Type B pancreatic cell (in vitro differentiated cells): ENCODE data around the gene DAZL. TPM values are rescaled to one million over a fixed set of nuclear protein-coding genes. Genes with fewer than 3 reads are reported as not detected.

Experiments used
- DNase-seq: peaks from one replicate; pipeline ENCODE4 v3.0.0; 2021; ENCODE audit warnings: mixed read lengths; ENCODE audit not compliant: unreplicated experiment; ENCODE audit errors: extremely low spot score
- H3K27ac Mint-ChIP-seq: 2 replicates; pipeline ENCODE4 v1.8.0; 2021; ENCODE audit warnings: mild to moderate bottlenecking, mixed read lengths
- H3K27me3 Mint-ChIP-seq: 2 replicates; pipeline ENCODE4 v1.8.0; 2021; ENCODE audit warnings: mixed read lengths
- H3K36me3 Mint-ChIP-seq: 2 replicates; pipeline ENCODE4 v1.8.0; 2021; ENCODE audit warnings: mixed read lengths
- H3K4me1 Mint-ChIP-seq: one replicate; pipeline ENCODE4 v1.8.0; 2021; ENCODE audit warnings: mixed read lengths; ENCODE audit not compliant: unreplicated experiment
- H3K4me3 Mint-ChIP-seq: 2 replicates; pipeline ENCODE4 v1.8.0; 2021; ENCODE audit warnings: mild to moderate bottlenecking, mixed read lengths
- H3K9me3 Mint-ChIP-seq: 2 replicates; pipeline ENCODE4 v1.8.0; 2021; ENCODE audit warnings: mixed read lengths
- long read RNA-seq: library from polyadenylated mRNA; unstranded; transcript quantifications from one replicate; pipeline ENCODE4 v2.0.0, GENCODE V29; 2020
- total RNA-seq: library from RNA; stranded (reverse); gene quantifications from 2 replicates; pipeline ENCODE4 v1.2.1, GENCODE V29; 2021; ENCODE audit warnings: low replicate concordance
- TF ChIP-seq, protein P1 (sequence below): fragments of 200-600 bp; sonication (generic); conservative IDR thresholded peaks from 2 replicates; pipeline ENCODE4 v1.5.0; 2021; ENCODE audit warnings: antibody characterized with exemption, mild to moderate bottlenecking

DAZL gene, protein sequence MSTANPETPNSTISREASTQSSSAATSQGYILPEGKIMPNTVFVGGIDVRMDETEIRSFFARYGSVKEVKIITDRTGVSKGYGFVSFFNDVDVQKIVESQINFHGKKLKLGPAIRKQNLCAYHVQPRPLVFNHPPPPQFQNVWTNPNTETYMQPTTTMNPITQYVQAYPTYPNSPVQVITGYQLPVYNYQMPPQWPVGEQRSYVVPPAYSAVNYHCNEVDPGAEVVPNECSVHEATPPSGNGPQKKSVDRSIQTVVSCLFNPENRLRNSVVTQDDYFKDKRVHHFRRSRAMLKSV
- not detected in 2 replicates for total RNA-seq
- long read RNA-seq = 0 reads

GRCh38 chr3:16604887-16605602, at the start of gene DAZL:
Gene DAZL, minus strand, starts transcription at chr3:16605423. Its CDS starts 218 bp downstream, at chr3:16605205.
- DNase-seq = no peak
- Mint-ChIP-seq H3K27me3 (peaks cover 5% of the 10 kb centered on the region), H3K4me3 (no peak within 1 kb of the TSS), H3K27ac (no peak within 1 kb of the TSS), H3K4me1 (peaks cover 13% of the 10 kb centered on the region), H3K36me3 (no peaks in the 10 kb centered on the region), H3K9me3 (no peaks in the 10 kb centered on the region)
- TF ChIP-seq, protein P1, sequence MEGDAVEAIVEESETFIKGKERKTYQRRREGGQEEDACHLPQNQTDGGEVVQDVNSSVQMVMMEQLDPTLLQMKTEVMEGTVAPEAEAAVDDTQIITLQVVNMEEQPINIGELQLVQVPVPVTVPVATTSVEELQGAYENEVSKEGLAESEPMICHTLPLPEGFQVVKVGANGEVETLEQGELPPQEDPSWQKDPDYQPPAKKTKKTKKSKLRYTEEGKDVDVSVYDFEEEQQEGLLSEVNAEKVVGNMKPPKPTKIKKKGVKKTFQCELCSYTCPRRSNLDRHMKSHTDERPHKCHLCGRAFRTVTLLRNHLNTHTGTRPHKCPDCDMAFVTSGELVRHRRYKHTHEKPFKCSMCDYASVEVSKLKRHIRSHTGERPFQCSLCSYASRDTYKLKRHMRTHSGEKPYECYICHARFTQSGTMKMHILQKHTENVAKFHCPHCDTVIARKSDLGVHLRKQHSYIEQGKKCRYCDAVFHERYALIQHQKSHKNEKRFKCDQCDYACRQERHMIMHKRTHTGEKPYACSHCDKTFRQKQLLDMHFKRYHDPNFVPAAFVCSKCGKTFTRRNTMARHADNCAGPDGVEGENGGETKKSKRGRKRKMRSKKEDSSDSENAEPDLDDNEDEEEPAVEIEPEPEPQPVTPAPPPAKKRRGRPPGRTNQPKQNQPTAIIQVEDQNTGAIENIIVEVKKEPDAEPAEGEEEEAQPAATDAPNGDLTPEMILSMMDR = no peak

DNA sequence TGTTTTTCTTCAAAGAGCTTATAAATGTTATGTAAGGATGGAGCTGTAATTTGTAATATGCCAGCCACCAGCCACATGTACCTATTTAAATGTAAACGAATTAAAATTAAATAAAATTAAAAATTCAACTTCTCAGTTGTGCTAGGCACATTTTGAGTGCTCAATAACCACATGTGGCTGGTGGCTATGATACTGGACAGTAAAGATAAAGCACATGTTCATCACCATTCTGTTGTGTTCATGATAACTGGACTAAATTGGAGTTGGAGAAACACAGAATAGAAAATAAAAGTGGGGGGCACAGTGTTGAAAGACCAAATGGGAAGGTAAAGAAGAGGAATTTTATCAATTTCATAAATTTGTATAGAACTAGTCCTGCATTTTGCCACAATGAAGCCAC, 49.8 kb upstream of the DAZL start:
- Mint-ChIP-seq H3K27ac (no peak overlapping the region), H3K36me3 (no peaks in the 10 kb centered on the region), H3K4me3 (no peak overlapping the region), H3K4me1 (peaks cover 7% of the 10 kb centered on the region), H3K27me3 (peaks cover 4% of the 10 kb centered on the region), H3K9me3 (peaks cover 4% of the 10 kb centered on the region)
- no peak for DNase-seq
- TF ChIP-seq, protein P1 = no peak

DNA sequence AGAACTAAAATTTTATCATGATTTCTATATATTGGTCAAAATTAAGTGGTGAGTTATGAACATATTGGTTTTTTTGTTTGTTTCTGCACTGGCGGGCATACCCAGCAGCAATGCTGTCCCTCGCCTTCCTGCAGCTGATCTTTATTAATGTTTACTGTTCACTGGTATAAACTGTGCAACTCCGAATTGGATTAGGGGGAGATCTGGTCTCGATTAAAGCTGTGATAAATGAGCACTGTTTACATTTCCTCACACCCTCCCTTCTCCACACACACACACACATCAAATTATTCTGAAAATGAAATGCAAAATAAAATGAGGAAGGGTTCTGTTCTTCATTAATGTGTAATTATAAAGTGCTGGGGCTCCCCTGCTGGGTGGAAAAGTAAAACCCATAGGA, 48.5 kb upstream of the DAZL start:
- H3K4me1 Mint-ChIP-seq = peaks cover 7% of the 10 kb centered on the region
- H3K27me3 Mint-ChIP-seq = peaks cover 4% of the 10 kb centered on the region

DNA sequence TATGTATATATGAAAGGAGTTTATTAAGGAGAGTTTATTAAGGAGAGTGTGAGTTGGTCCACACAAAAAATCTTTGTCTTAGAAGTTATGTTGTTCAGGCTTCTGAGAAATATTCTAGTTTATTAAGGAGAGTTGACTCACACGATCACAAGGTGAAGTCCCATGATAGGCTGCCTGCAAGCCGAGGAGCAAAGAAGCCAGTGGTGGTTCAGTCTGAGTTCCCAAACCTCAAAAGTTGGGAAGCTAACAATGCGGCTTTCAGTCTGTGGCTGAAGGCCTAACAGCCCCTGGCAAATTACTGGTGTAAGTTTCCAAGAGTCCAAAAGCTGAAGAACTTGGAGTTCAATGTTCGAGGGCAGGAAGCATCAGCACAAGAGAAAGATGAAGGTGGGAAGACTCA, 42.4 kb upstream of the DAZL start:
- Mint-ChIP-seq H3K4me3 (no peak overlapping the region), H3K9me3 (no peaks in the 10 kb centered on the region), H3K4me1 (no peaks in the 10 kb centered on the region), H3K27me3 (no peaks in the 10 kb centered on the region), H3K27ac (no peak overlapping the region), H3K36me3 (no peaks in the 10 kb centered on the region)
- no peak for DNase-seq
- TF ChIP-seq, protein P1 = no peak

More for the DNA sequence above, 48.5 kb upstream of the DAZL start:
- TF ChIP-seq, protein P1 = no peak
- no peak for DNase-seq
- Mint-ChIP-seq H3K27ac (no peak overlapping the region), H3K36me3 (no peaks in the 10 kb centered on the region), H3K9me3 (no peaks in the 10 kb centered on the region), H3K4me3 (no peak overlapping the region)

DNA sequence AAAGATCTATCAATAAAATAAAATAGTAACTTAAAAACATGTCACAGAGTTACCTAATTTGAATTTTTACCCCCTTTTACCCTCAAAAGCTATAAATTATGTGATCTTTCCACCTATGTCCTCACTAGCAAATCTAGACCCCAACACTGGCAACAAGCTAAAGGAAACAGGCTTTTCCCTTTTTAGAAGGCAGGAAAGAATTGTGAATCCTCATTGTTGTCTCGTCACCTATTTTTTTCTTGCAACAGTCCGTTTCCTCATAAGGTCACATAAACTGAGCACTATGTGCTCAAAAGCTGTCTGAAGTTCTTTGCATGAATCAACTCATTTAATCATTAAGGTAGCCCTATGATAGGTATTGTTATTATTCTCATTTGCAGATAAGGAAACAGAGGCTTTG, 34.6 kb upstream of the DAZL start:
- H3K4me1 Mint-ChIP-seq = no peaks in the 10 kb centered on the region
- TF ChIP-seq, protein P1 = no peak
- H3K27ac Mint-ChIP-seq = no peak overlapping the region
- no peak overlapping the region for H3K4me3 Mint-ChIP-seq
- H3K36me3 Mint-ChIP-seq = no peaks in the 10 kb centered on the region
- peaks cover 3% of the 10 kb centered on the region for H3K27me3 Mint-ChIP-seq
- no peaks in the 10 kb centered on the region for H3K9me3 Mint-ChIP-seq
- no peak for DNase-seq
